Fibroblast of pulmonary artery (primary cell): Measurements from ENCODE around the gene ASF1B.
A peak's percentile ranks its signal among the peaks of the same experiment; 100 is the strongest.

Source experiments
- DNase-seq: peaks from one replicate; pipeline ENCODE4 v3.0.0-alpha.2; 2010; ENCODE audit warnings: low read depth
- H3K4me3 ChIP-seq: replicated peaks from 2 replicates; pipeline ENCODE4 v1.5.1; 2011; ENCODE audit warnings: low read depth, mild to moderate bottlenecking, control low read depth, low read length, moderate library complexity
- TF ChIP-seq, protein P1 (sequence below): IDR thresholded peaks from 2 replicates; pipeline ENCODE4 v1.5.1; 2011; ENCODE audit warnings: mild to moderate bottlenecking, control low read depth, low read length, inconsistent platforms; ENCODE audit errors: missing control alignments

Gene ASF1B

DNA sequence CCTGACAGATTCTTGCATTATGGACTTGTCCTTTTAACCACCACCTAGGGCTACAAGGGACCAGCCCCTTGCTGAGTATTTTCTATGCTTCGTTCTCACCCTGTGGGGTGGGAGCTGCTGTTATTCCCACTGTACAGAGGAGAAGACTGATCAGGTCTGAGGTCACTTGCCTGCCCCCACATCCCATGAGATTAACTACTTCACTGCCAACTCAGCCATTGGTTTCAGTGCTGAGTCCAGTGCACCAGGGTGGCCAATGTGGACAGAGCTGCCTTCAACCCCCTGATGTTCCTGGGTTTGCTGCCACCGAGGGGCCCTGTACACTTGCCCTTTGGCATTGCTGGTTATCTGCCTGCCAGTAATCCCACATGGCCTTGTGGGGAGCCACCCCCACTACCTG is 25.7 kb downstream of the ASF1B start:
- TF ChIP-seq, protein P1, sequence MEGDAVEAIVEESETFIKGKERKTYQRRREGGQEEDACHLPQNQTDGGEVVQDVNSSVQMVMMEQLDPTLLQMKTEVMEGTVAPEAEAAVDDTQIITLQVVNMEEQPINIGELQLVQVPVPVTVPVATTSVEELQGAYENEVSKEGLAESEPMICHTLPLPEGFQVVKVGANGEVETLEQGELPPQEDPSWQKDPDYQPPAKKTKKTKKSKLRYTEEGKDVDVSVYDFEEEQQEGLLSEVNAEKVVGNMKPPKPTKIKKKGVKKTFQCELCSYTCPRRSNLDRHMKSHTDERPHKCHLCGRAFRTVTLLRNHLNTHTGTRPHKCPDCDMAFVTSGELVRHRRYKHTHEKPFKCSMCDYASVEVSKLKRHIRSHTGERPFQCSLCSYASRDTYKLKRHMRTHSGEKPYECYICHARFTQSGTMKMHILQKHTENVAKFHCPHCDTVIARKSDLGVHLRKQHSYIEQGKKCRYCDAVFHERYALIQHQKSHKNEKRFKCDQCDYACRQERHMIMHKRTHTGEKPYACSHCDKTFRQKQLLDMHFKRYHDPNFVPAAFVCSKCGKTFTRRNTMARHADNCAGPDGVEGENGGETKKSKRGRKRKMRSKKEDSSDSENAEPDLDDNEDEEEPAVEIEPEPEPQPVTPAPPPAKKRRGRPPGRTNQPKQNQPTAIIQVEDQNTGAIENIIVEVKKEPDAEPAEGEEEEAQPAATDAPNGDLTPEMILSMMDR = no peak
- H3K4me3 ChIP-seq = no peak overlapping the region
- no peak for DNase-seq

GRCh38 chr19:14107581-14108461 is 28.6 kb downstream of the ASF1B start:
- peak; percentile 82 for DNase-seq
- TF ChIP-seq, protein P1 = no peak

GRCh38 chr19:14106840-14107239 is 29.5 kb downstream of the ASF1B start:
- no peak overlapping the region for H3K4me3 ChIP-seq
- TF ChIP-seq, protein P1 = no peak
- no peak for DNase-seq

More at GRCh38 chr19:14107581-14108461, 28.6 kb downstream of the ASF1B start:
- no peak overlapping the region for H3K4me3 ChIP-seq

DNA sequence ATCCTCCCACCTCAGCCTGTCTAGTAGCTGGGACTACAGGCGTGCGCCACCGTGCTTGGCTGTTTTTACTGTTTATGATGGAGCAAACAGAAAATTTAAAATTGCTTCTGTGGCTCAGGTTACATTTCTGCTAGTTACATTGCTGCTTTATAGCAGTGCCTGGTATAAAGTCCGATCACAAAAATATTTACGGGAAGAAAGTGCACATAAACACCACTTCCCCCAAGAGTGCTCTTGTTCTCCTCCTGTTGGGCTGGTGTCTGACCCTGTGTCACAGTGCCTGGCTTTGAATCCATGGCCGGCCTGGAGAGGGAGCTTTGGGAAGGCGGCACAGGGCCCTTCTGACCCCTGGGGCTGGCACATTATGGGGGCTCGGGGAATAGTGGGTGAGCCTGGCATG is 30.7 kb downstream of the ASF1B start:
- no peak overlapping the region for H3K4me3 ChIP-seq
- TF ChIP-seq, protein P1 = no peak
- no peak for DNase-seq

GRCh38 chr19:14103310-14103709 is 33.1 kb downstream of the ASF1B start:
- DNase-seq = no peak
- TF ChIP-seq, protein P1 = no peak
- no peak overlapping the region for H3K4me3 ChIP-seq

DNA sequence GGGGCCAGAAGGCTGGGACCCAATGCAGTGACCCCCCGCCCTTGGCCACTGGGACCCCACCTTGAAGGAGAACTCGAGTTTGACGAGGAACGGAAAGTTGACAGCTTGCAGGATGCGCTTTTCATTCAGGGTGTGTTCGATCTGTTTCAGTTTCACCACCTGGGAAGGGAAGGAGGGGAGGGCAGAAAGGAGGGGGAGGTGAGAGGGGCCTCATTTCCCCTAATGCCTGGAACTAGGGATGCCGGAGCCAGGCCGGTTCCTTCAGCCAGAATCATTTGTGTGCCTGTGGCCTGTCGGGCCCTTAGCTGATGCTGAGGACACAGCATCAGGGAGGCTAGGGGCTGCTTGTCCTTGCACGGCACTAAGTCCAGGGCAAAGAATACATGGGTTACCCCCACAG is 33.6 kb downstream of the ASF1B start:
- no peak overlapping the region for H3K4me3 ChIP-seq
- no peak for DNase-seq
- TF ChIP-seq, protein P1 = no peak
